Fibroblast of peridontal ligament (primary cell): ENCODE measurements around the gene SCML1.
"Not testable (repeated sequence)": the region's sequence is repeated elsewhere in the genome, so short reads cannot be mapped to it uniquely, and the experiment has no call there.

Experiments
- DNase-seq: peaks from one replicate; pipeline ENCODE4 v3.0.0-alpha.2; 2010; ENCODE audit errors: extremely low read depth

The SCML1 gene

DNA sequence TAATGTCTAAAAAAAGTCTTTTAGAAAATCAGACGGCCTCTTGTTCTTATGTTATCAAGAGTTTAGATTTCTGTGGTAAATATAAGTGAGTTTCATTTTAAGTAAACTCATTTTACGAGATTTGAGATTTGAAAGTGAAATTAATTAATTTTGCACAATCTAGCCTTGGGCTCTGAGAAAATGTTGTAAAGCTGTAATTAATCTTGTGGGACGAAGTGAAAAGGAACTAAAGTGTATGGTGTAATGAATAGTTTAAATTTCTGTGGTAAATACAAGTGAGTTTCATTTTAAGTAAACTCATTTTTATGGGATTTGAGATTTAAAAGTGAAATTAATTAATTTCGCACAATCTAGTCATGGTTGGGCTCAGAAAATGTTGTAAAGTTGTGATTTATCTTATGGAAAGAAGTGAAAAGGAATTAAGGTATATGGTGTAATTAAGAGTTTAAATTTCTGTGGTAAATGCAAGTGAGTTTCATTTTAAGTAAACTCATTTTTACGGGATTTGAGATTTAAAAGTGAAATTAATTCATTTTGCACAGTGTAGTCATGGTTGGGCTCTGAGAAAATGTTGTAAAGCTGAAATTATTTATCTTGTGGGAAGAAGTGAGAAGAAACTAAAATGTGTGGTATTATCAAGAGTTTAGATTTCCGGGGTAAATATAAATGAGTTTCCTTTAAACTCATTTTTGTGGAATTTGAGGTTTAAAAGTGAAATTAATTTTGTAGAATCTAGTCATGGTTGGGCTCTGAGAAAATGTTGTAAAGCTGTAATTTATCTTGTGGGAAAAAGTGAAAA is 1.6 kb downstream of the SCML1 start:
- no peak for DNase-seq

GRCh38 chrX:17740137-17741122 is 3.1 kb downstream of the SCML1 start:
- no peak for DNase-seq

- no peak for DNase-seq
Measured at GRCh38 chrX:17741123-17741511, 3.8 kb downstream of the SCML1 start.

DNA sequence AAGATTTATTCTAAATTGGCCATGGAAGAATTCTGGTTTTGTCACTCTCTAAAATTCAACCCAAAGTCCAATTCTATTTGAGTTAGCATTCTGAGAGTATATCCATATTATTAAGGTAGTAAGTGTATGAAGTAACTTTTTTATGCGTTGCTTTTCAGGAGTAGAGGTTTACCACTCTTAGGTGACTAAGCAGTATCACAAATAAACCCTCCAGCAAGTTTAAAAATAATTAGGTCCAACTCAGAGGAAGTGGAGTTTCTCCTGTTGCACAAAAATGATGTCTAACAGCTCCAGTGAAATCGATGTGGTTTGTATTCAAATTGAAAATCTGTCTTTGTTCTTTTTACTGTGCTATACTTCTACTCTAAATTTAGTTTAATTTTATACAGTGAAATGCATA is 6.6 kb downstream of the SCML1 start:
- no peak for DNase-seq

DNA sequence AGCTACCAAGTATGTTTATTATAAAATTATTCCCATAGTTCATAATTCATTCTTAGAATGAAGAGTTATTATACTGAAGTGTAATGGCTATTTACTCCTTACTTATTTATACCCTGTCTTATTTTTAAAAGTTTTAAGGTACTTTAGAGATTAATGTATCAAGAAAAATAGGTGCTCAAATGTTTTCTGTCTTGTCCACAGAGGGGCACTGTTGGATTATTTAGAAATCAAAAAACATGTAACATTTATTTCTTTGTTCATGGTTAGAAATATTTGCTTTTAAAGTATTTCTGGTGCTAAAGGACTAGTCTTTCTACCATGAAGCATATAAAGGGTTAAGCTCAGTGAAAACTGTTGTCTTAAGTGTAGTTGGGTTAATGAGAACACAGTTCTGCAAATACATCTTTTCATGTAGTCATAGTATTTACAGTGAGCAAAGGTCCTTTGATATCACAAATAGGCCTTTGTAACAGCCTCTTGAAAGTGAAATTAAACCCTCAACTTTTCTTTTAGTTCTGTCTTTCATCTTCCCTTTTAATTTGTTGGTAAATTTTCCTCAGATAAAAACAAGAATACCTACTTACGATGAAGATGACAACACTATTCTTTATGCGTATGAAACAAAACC is 7.7 kb downstream of the SCML1 start:
- DNase-seq, result peak; percentile 44

DNA sequence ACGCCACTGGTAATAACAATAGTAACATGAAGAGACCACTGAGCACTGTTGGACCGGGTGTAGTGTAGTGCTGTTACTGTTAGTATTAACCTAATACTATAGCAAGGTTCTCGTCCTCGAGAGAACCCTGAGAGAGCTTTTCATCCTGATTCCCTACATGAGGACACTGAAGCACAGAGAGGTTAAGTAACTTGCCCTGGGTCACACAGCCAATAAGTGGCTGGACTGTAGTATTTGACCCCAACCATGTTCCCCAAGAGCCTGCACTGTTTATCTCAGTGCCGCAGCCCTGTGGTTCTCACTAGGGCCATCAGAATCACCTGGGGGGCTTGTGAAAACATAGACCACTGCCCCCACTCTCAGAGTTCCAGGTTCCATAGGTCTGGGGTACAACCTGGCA is 10.4 kb downstream of the SCML1 start:
- no peak for DNase-seq

- no peak for DNase-seq
Measured at GRCh38 chrX:17748684-17749083, 11.4 kb downstream of the SCML1 start.

- DNase-seq, result no peak
Measured at GRCh38 chrX:17750436-17750835, 13.1 kb downstream of the SCML1 start.

DNA sequence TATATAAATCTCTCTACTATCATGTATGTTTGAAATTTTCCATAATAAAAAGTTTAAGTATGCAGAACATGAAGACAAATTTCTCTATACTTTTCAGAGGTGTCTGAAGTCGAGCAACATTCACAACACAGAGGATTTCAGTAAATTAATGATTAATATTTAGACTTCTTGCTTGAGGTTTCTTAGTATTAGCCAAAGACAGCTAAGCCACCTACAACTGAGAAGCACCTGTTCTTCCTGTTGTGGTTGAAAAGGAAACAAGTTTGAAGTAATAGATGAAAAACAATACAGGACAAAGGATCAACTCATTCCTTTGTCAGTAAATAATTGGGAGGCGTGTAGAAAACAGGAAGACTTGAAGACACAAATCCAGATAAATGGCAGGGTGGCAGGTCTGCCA is 21.1 kb downstream of the SCML1 start:
- DNase-seq, result no peak

DNA sequence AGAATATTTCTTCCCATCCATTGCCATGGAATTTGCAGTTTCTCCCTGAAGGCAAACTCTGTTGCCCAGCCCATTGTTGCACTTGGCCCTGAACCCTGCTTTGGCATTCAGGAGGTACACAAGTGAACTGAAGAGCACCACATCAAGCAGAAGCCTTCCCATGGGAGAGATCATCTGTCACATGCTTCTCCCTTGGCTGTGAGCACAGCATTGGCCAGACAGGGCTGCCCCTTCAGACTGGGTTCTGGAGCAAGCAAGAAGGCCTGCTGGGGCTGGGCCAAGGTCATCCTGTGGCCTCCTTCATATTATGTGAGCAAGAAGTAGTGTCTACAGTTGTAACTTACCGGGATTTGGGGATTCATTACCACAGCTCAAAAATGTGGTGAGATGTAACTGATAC is 22.7 kb downstream of the SCML1 start:
- DNase-seq, result no peak

- no peak for DNase-seq
Measured at GRCh38 chrX:17767734-17768133, 30.4 kb downstream of the SCML1 start.

- DNase-seq, result no peak
Measured at GRCh38 chrX:17768997-17769396, 31.7 kb downstream of the SCML1 start.

DNA sequence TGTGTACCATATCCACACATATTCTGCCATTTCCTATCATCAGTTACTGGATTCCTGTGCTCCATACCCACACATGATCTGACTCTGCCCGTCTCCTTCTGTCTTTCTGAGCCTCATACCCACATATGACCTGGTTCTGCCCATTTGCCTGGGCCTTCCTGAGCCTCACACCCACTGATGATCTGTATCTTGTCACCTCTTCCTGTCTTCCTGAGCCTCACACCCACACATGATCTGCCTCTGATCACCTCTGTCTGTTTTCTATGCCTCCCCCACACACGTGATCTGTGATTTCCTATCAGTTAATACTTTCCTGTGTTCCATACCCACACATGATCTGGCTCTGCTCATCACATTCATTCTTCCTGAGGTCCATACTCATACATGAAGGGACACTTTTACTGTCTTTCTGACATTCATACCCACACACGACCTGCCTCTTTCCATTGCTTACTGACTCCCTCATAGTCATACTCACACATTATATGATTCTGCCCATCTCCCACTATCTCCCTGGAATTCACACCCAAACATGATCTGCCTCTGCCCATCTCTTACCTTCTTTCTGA is 32.5 kb downstream of the SCML1 start:
- no peak for DNase-seq

- DNase-seq, result no peak
Measured at GRCh38 chrX:17773221-17773876, 36.1 kb downstream of the SCML1 start.

DNA sequence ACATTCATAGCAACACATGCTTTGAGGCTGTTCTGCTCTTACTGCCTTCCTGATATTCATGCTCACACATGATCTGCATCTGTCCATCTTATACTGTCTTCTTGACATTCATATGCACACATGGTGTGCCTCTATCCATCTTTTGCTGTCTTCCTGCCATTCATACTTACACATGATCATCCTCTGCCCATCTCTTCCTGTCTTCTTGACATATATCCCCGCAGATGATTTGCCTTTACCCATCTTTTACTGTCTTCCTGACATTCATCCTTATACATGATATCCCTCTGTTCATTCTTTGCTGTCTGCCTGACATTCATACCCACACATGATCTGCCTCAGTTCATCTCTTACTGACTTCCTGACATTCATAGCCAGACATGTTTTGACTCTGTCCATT is 36.8 kb downstream of the SCML1 start:
- no peak for DNase-seq

- DNase-seq, result no peak
Measured at GRCh38 chrX:17778997-17779396, 41.7 kb downstream of the SCML1 start.

DNA sequence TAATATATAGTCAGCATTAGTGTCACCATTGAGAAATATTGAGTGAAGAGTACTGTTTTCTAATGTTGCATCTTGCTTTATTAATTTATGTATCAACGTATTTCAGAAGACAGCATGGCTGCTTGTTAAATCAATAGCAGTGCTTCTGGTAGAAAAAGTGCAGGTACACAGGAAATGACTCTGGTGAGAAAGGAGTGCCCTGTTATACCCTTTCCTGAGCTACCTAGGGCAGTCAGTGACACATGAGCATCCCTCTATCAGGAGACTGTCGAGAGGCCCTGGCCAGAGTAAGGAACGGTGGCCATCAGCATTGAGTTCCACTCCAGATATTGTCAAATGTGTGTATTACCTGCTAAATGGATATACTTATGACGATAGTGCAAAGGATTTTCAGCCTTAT is 42.1 kb downstream of the SCML1 start:
- DNase-seq, result no peak

DNA sequence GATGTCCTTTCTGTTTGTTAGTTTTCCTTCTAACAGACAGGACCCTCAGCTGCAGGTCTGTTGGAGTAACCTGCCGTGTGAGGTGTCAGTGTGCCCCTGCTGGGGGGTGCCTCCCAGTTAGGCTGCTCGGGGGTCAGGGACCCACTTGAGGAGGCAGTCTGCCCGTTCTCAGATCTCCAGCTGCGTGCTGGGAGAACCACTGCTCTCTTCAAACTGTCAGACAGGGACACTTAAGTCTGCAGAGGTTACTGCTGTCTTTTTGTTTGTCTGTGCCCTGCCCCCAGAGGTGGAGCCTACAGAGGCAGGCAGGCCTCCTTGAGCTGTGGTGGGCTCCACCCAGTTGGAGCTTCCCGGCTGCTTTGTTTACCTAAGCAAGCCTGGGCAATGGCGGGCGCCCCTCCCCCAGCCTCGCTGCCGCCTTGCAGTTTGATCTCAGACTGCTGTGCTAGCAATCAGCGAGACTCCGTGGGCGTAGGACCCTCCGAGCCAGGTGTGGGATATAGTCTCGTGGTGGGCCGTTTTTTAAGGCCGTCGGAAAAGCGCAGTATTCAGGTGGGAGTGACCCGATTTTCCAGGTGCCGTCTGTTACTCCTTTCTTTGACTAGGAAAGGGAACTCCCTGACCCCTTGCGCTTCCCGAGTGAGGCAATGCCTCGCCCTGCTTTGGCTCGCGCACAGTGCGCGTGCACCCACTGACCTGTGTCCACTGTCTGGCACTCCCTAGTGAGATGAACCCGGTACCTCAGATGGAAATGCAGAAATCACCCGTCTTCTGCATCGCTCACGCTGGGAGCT is 49.5 kb downstream of the SCML1 start:
- not testable (repeated sequence) for DNase-seq

DNA sequence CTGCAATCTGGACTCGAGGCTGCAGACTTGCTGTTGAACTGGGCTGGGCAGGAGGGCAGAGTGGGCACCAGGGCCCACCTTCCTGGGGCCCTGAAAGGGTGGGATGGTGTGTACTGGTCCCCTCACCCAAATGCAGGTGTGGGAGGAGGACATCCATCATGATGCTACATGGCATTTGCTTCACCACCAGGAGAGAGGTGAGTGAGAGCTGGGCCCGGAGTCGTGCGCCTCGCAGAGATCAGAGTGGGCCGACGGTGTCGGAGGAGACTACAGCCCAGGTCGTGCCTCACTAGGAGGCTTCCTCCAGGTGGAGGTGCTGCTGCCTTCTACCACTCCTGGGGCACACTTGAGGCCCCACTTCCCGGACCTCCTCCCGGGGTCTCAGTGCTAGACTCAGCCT is 50.3 kb downstream of the SCML1 start:
- DNase-seq, result no peak

- peak; percentile 21 for DNase-seq
Measured at GRCh38 chrX:17788439-17788838, 51.1 kb downstream of the SCML1 start.
